K562 (cell line): ENCODE measurements around the gene CEP19.

Experiments
- ADNP ChIP-seq: fragments of 200-800 bp; sonication (Bioruptor generic); IDR thresholded peaks from 2 replicates; pipeline ENCODE4 v1.6.1; 2016; ENCODE audit warnings: missing genetic modification characterization, missing compliant biosample characterization
- ATF6 ChIP-seq: sonication (generic); formaldehyde crosslinking; IDR thresholded peaks from 2 replicates; pipeline ENCODE4 v1.4.0; 2020; ENCODE audit warnings: mild to moderate bottlenecking, missing genetic modification reagents
- BRCA1 ChIP-seq, 2 experiments: fragments of 450-650 bp in 1 of 2; sonication (generic) in 1 of 2; formaldehyde crosslinking in 1 of 2; IDR thresholded peaks; 2 replicates each; pipeline versions ENCODE4 v1.5.0 to v1.6.1; 2017 to 2020; ENCODE audit warnings: mild to moderate bottlenecking in 1 of 2, missing genetic modification reagents in 1 of 2
- CREB1 ChIP-seq, 2 experiments: sonication (generic) in 1 of 2; formaldehyde crosslinking in 1 of 2; IDR thresholded peaks; 2 replicates each; pipeline versions ENCODE4 v1.6.1 to v1.8.0; 2012 to 2022; ENCODE audit warnings: inconsistent platforms in 1 of 2, mild to moderate bottlenecking in 1 of 2, missing genetic modification reagents in 1 of 2, moderate library complexity in 1 of 2
- EZH2 ChIP-seq: IDR thresholded peaks from 2 replicates; pipeline ENCODE4 v1.6.1; 2012; ENCODE audit warnings: low read depth, mild to moderate bottlenecking, inconsistent platforms, low read length, borderline replicate concordance
- HMGN3 ChIP-seq: IDR thresholded peaks from 2 replicates; pipeline ENCODE4 v1.6.1; 2011; ENCODE audit warnings: borderline replicate concordance, low read depth, mild to moderate bottlenecking, mixed read lengths, low read length; ENCODE audit not compliant: insufficient read length; ENCODE audit errors: extremely low read depth
- JUND ChIP-seq, 2 experiments: IDR thresholded peaks; 2 replicates in 1 of 2; 3 replicates in 1 of 2; pipeline ENCODE4 v1.6.1; 2011; ENCODE audit warnings: borderline replicate concordance in 2 of 2, low read depth in 2 of 2, low read length in 2 of 2, improper control_type of control experiment in 1 of 2, missing biosample characterization in 1 of 2, missing genetic modification characterization in 1 of 2, missing genetic modification reagents in 1 of 2
- POLR2AphosphoS5 ChIP-seq: IDR thresholded peaks from 2 replicates; pipeline ENCODE4 v1.6.1; 2011; ENCODE audit warnings: mild to moderate bottlenecking, low read depth, low read length, moderate library complexity; ENCODE audit not compliant: control insufficient read depth, insufficient read depth
- SMAD1 ChIP-seq: fragments of 150-350 bp; IDR thresholded peaks from 2 replicates; pipeline ENCODE4 v1.6.1; 2014; ENCODE audit warnings: low read length, low read depth; ENCODE audit not compliant: partially characterized antibody
- TBL1XR1 ChIP-seq, 2 experiments: IDR thresholded peaks; 2 replicates each; pipeline ENCODE4 v1.6.1; 2012; ENCODE audit warnings: improper control_type of control experiment in 2 of 2, low read length in 2 of 2, mild to moderate bottlenecking in 1 of 2
- TEAD2 ChIP-seq: fragments of 450-650 bp; IDR thresholded peaks from 2 replicates; pipeline ENCODE4 v1.6.1; 2016; ENCODE audit warnings: missing genetic modification characterization, control low read depth, missing compliant biosample characterization
- TSHZ1 ChIP-seq: fragments of 250-450 bp; sonication (Bioruptor Pico); IDR thresholded peaks from 2 replicates; pipeline ENCODE4 v1.4.0; 2020; ENCODE audit warnings: mild to moderate bottlenecking, moderate library complexity
- ZBTB1 ChIP-seq: sonication (generic); formaldehyde crosslinking; IDR thresholded peaks from 2 replicates; pipeline ENCODE4 v1.8.1; 2023; ENCODE audit warnings: missing genetic modification reagents, low read depth, mild to moderate bottlenecking, borderline replicate concordance
- TF ChIP-seq, protein P1 (sequence below): sonication (generic); formaldehyde crosslinking; IDR thresholded peaks from 2 replicates; pipeline ENCODE4 v1.9.0; 2022; ENCODE audit warnings: mild to moderate bottlenecking, missing genetic modification reagents

GRCh38 chr3:196736670-196737374 lies 24.8 kb upstream of the CEP19 start:
- no peak for TF ChIP-seq EZH2
- no peak for TF ChIP-seq ATF6 (CRISPR knock-in tag)
- no peak for TF ChIP-seq SMAD1
- TF ChIP-seq POLR2AphosphoS5 = no peak
- TF ChIP-seq JUND (IDR thresholded peaks at IDR 0.05; ENCODE audit: borderline replicate concordance, low read depth, low read length) = no peak
- no peak for TF ChIP-seq JUND (tag; IDR thresholded peaks at IDR 0.05; ENCODE audit: borderline replicate concordance, low read depth, low read length)
- no peak for TF ChIP-seq TSHZ1
- no peak for TF ChIP-seq ZBTB1 (CRISPR knock-in tag)
- no peak for TF ChIP-seq HMGN3
- TF ChIP-seq CREB1 (IDR thresholded peaks at IDR 0.05) = no peak
- TF ChIP-seq CREB1 (CRISPR knock-in tag; IDR thresholded peaks at IDR 0.05) = no peak
- no peak for TF ChIP-seq TEAD2 (tag)
- TF ChIP-seq BRCA1 (IDR thresholded peaks at IDR 0.05) = no peak
- TF ChIP-seq BRCA1 (CRISPR knock-in tag; IDR thresholded peaks at IDR 0.05) = no peak
- TF ChIP-seq TBL1XR1 (IDR thresholded peaks at IDR 0.05; ENCODE audit: low read length in 2 of 2) = no peak
- TF ChIP-seq, protein P1, sequence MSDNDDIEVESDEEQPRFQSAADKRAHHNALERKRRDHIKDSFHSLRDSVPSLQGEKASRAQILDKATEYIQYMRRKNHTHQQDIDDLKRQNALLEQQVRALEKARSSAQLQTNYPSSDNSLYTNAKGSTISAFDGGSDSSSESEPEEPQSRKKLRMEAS = no peak
- no peak for TF ChIP-seq ADNP
